DOHH2 (cell line): Measurements from ENCODE around the gene OR2T2.
"Not testable (repeated sequence)": the region's sequence is repeated elsewhere in the genome, so short reads cannot be mapped to it uniquely, and the experiment has no call there.

Source experiments
- H3F3A ChIP-seq: fragments of 200-600 bp; sonication (generic), shearing (Covaris generic); 2 replicates; pipeline ENCODE4 v1.6.0; 2016; ENCODE audit warnings: antibody characterized with exemption, mild to moderate bottlenecking; ENCODE audit not compliant: control insufficient read depth, insufficient read depth
- H3K27ac ChIP-seq: fragments of 200-600 bp; sonication (generic); 2 replicates; pipeline ENCODE4 v1.5.1; 2014; ENCODE audit warnings: low read depth, mild to moderate bottlenecking, low read length, moderate library complexity
- H3K27me3 ChIP-seq: fragments of 200-600 bp; sonication (generic); 2 replicates; pipeline ENCODE4 v1.6.1; 2014; ENCODE audit warnings: mild to moderate bottlenecking, low read length, mixed read lengths; ENCODE audit not compliant: control insufficient read depth
- H3K36me3 ChIP-seq: fragments of 200-600 bp; sonication (generic); 2 replicates; pipeline ENCODE4 v1.6.1; 2014; ENCODE audit warnings: mild to moderate bottlenecking, low read length, moderate library complexity, mixed read lengths; ENCODE audit not compliant: control insufficient read depth
- H3K4me1 ChIP-seq: fragments of 200-600 bp; sonication (generic); 2 replicates; pipeline ENCODE4 v1.6.1; 2014; ENCODE audit warnings: mild to moderate bottlenecking, low read length, mixed read lengths; ENCODE audit not compliant: control insufficient read depth
- H3K4me2 ChIP-seq: fragments of 200-600 bp; sonication (generic); 2 replicates; pipeline ENCODE4 v1.6.0; 2014; ENCODE audit warnings: mild to moderate bottlenecking, low read length, moderate library complexity
- H3K4me3 ChIP-seq: fragments of 200-600 bp; sonication (generic); 2 replicates; pipeline ENCODE4 v1.5.1; 2014; ENCODE audit warnings: mild to moderate bottlenecking, low read length, mixed read lengths
- H3K79me2 ChIP-seq: fragments of 200-600 bp; sonication (generic); 2 replicates; pipeline ENCODE4 v1.6.1; 2014; ENCODE audit warnings: mild to moderate bottlenecking, low read length, mixed read lengths; ENCODE audit not compliant: control insufficient read depth
- H3K9me2 ChIP-seq: fragments of 200-600 bp; sonication (generic); replicated peaks from 2 replicates; pipeline ENCODE4 v1.6.1; 2014; ENCODE audit warnings: mild to moderate bottlenecking, low read length, mixed read lengths; ENCODE audit not compliant: control insufficient read depth
- H3K9me3 ChIP-seq: fragments of 200-600 bp; sonication (generic); 2 replicates; pipeline ENCODE4 v1.6.1; 2014; ENCODE audit warnings: antibody characterized with exemption, low read length, mixed read lengths; ENCODE audit not compliant: control insufficient read depth, insufficient read depth
- H4K20me1 ChIP-seq: fragments of 200-600 bp; sonication (generic); 2 replicates; pipeline ENCODE4 v1.6.0; 2014; ENCODE audit warnings: low read depth, mild to moderate bottlenecking, antibody characterized with exemption, low read length, moderate library complexity; ENCODE audit not compliant: control insufficient read depth, insufficient read depth
- EZH2phosphoT487 ChIP-seq: fragments of 200-600 bp; sonication (generic); IDR thresholded peaks from 2 replicates; pipeline ENCODE4 v1.6.1; 2017; ENCODE audit warnings: borderline replicate concordance, mild to moderate bottlenecking, antibody characterized with exemption, low read length, moderate library complexity, mixed read lengths
- TF ChIP-seq, protein P1 (sequence below): fragments of 200-600 bp; sonication (generic); IDR thresholded peaks from one replicate; pipeline ENCODE4 v1.5.1; 2014; ENCODE audit warnings: antibody characterized with exemption, mild to moderate bottlenecking, low read depth, low read length; ENCODE audit not compliant: poor library complexity, severe bottlenecking

The OR2T2 gene

DNA sequence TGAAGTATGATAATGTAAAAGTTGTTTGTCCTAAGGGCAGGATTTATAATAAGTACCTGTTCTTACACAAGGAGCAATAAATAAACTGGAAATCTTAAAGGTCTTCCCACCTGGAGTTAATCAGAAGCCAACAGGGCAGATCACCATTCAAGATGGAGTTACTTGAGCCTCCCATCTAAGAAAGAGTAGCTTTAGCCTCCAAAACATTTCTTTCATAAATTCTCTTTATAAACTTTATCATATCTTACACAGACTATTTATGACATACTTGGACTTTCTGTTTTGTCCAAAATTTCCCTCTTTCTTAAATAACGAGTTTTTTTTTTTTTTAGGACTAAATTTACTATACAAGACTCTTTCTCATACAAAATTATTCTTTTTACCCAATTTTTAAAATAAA lies 24.1 kb upstream of the OR2T2 start:
- Histone ChIP-seq H3K36me3 (no peaks in the 10 kb centered on the region), H4K20me1 (no peaks in the 10 kb centered on the region), H3K4me2 (no peak overlapping the region), H3K27ac (no peak overlapping the region), H3F3A (no peaks in the 10 kb centered on the region), H3K9me3 (peaks cover 4% of the 10 kb centered on the region), H3K4me1 (peaks cover 2% of the 10 kb centered on the region; the same call in 1 of the 2 replicates), H3K9me2 (no peaks in the 10 kb centered on the region), H3K27me3 (no peaks in the 10 kb centered on the region), H3K4me3 (no peak overlapping the region), H3K79me2 (no peaks in the 10 kb centered on the region)
- TF ChIP-seq, protein P1, sequence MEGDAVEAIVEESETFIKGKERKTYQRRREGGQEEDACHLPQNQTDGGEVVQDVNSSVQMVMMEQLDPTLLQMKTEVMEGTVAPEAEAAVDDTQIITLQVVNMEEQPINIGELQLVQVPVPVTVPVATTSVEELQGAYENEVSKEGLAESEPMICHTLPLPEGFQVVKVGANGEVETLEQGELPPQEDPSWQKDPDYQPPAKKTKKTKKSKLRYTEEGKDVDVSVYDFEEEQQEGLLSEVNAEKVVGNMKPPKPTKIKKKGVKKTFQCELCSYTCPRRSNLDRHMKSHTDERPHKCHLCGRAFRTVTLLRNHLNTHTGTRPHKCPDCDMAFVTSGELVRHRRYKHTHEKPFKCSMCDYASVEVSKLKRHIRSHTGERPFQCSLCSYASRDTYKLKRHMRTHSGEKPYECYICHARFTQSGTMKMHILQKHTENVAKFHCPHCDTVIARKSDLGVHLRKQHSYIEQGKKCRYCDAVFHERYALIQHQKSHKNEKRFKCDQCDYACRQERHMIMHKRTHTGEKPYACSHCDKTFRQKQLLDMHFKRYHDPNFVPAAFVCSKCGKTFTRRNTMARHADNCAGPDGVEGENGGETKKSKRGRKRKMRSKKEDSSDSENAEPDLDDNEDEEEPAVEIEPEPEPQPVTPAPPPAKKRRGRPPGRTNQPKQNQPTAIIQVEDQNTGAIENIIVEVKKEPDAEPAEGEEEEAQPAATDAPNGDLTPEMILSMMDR: no peak
- no peak for TF ChIP-seq EZH2phosphoT487

DNA sequence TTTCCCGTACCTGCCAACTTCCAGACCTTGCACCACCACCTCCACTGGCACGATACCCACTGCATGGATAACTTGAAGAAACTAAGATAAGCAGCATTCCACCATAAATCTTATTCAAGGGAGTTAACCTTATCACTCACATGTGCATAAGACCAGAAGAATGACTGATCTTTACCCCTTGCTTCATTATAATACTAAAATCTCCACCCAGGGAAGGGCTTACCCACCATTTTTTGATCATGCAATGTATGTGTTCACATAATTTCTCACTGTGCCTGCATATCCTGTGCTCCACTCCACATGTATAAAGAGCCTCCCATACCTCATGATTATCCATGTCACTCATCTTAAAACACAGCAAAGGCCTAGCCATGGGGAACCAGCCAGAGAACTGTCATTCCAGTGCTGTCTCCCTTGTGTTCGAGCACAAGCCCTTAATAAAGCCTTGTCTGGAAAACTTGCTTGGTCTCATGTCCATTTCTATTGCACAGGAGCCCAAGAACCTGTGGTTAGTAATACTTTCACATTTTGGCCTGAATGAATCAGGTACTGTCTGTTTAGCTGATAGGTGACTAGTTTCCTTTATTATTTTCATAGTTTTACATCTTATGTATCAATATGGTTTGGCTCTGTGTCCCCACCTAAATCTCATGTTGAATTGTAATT lies 17.8 kb upstream of the OR2T2 start:
- H3K9me3 ChIP-seq, H3K79me2 ChIP-seq, H3F3A ChIP-seq, H3K27ac ChIP-seq, H3K27me3 ChIP-seq, H4K20me1 ChIP-seq, H3K4me3 ChIP-seq, H3K9me2 ChIP-seq, H3K4me2 ChIP-seq, H3K4me1 ChIP-seq, H3K36me3 ChIP-seq: not testable (repeated sequence)

DNA sequence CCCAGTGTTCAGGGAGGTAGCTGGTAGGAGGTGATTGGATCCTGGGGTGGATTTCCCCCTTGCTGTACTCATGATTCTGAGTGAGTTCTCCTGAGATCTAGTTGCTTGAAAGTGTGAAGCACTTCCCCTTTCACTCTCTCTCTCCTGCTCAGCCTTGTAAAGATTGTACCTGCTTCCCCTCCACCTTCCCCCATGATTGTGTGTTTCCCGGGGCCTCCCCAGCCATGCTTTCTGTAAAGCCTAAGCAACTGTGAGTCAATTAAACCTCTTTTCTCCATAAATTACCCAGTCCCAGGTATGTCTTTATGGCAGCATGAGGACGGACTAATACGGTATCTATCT lies 17.3 kb upstream of the OR2T2 start:
- not testable (repeated sequence) for H4K20me1 ChIP-seq, H3K4me1 ChIP-seq, H3K27ac ChIP-seq, H3K36me3 ChIP-seq, H3K9me2 ChIP-seq, H3K27me3 ChIP-seq, H3K4me2 ChIP-seq, H3K4me3 ChIP-seq, H3F3A ChIP-seq, H3K9me3 ChIP-seq, H3K79me2 ChIP-seq

DNA sequence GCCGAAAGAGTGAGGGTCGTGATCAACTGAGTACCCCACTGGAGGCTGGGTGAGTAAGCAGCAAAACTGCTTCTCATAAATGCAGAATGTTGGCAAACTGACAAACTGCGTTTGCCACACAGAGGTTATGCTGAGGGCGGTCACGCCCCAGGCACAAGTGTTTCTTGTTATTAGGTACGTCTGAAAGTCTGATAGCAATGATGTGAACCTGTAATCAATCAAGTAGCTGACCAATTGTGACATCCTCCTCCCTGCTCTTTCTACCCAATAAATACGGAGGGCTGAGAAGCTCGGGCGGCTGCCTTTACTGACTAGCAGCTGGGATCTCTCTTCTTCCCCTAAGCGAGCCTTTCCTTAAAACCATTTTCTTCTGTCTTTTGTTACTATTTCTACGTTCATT lies 13.8 kb upstream of the OR2T2 start:
- not testable (repeated sequence) for H3K9me3 ChIP-seq, H3K79me2 ChIP-seq, H4K20me1 ChIP-seq, H3K4me1 ChIP-seq, H3K4me3 ChIP-seq, H3K4me2 ChIP-seq, H3K27ac ChIP-seq, H3K9me2 ChIP-seq, H3F3A ChIP-seq, H3K27me3 ChIP-seq, H3K36me3 ChIP-seq

DNA sequence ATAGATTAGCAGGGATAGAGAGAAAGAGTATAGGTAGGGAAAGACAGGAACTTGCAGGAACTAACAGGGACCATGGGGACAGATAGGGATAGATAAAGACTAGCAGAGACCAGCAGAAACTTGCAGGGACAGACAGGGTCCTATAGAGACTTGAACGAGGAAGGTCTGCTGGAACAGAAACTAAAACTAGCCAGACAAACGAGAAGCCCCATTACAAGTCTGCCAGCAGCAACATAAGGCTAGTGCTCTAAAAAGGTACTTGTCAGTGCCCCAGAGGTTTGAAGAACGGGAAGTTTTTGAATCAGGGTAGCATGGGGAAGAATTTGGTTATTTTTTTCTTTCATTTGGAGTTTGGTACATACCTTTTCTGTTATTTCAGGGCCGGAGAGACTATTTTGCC lies 13.2 kb upstream of the OR2T2 start:
- not testable (repeated sequence) for H3K9me3 ChIP-seq, H3K36me3 ChIP-seq, H3K9me2 ChIP-seq, H3K4me3 ChIP-seq, H3K27me3 ChIP-seq, H3K4me1 ChIP-seq, H3F3A ChIP-seq, H4K20me1 ChIP-seq, H3K27ac ChIP-seq, H3K4me2 ChIP-seq, H3K79me2 ChIP-seq

DNA sequence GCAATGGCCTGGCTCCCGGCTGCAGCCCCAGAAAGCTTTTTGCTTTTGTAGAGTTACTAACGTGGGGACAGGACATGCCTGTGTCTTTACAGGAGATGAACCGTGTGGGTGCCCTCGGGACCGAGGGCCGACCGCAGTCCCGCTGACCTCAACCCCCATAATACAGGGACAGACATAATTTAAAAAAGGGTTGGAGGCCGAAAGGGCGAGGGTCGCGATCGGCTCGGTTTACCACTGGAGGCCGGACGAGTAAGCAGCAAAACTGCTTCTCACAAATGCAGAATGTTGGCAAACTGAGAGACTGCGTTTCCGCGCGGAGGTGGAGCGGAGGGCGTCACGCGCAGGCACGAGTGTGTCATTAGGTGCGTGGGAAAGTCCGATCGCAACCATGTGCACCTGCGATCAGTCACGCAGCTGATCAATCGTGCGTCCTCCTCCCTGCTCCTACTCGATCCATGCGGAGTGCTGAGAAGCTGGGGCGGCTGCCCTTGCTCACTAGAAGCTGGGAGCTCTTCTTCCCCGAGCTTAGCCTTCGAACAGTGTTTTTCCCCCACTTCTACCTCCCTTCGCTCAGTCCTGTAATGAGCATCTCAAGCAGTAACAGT lies 11.5 kb upstream of the OR2T2 start:
- not testable (repeated sequence) for H3K4me1 ChIP-seq, H3K4me2 ChIP-seq, H3K27ac ChIP-seq, H3K9me3 ChIP-seq, H4K20me1 ChIP-seq, H3K79me2 ChIP-seq, H3K27me3 ChIP-seq, H3K4me3 ChIP-seq, H3F3A ChIP-seq, H3K36me3 ChIP-seq, H3K9me2 ChIP-seq

DNA sequence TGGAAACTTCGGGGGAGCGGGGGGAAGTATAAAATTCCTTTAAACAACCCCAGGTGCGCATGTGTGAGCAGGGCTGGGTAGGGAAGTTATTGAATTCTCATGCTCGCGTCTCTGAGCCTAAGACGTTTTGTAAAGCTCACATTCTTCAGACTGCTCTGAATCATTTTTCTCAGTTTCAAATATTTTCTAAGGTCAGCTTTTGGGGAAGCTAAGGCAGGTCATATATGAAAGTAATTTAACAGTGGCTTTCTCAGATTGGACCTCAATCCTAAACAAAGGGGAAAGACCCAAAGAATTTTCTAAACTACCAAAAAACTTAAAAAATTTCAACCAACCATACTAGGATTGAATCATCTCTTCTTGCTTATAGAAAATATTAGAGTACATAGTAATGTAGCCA lies 10.5 kb upstream of the OR2T2 start:
- H3K27ac ChIP-seq, H3K27me3 ChIP-seq, H4K20me1 ChIP-seq, H3F3A ChIP-seq, H3K4me2 ChIP-seq, H3K9me3 ChIP-seq, H3K79me2 ChIP-seq, H3K9me2 ChIP-seq, H3K4me3 ChIP-seq, H3K4me1 ChIP-seq, H3K36me3 ChIP-seq: not testable (repeated sequence)
